Activated naive CD4-positive, alpha-beta T cell treated with anti-CD3 and anti-CD28 coated beads, Interleukin-2, amount 50 U/mL, for 24 hours (primary cell): Measurements from ENCODE around the gene DNAJC5.
A peak's percentile ranks its signal among the peaks of the same experiment; 100 is the strongest.
"Not testable (repeated sequence)": the region's sequence is repeated elsewhere in the genome, so short reads cannot be mapped to it uniquely, and the experiment has no call there.

Experiments
- H3K27ac Mint-ChIP-seq: one replicate; pipeline ENCODE4 v1.8.0; 2021; ENCODE audit warnings: mild to moderate bottlenecking, mixed read lengths
- H3K27me3 Mint-ChIP-seq: one replicate; pipeline ENCODE4 v1.8.0; 2021; ENCODE audit warnings: mixed read lengths
- H3K36me3 Mint-ChIP-seq: one replicate; pipeline ENCODE4 v1.8.0; 2021; ENCODE audit warnings: mixed read lengths
- H3K4me1 Mint-ChIP-seq: one replicate; pipeline ENCODE4 v1.8.0; 2021; ENCODE audit warnings: mixed read lengths
- H3K4me3 Mint-ChIP-seq: one replicate; pipeline ENCODE4 v1.8.0; 2021; ENCODE audit warnings: mild to moderate bottlenecking, mixed read lengths
- H3K9me3 Mint-ChIP-seq: one replicate; pipeline ENCODE4 v1.8.0; 2021; ENCODE audit warnings: mixed read lengths

Gene DNAJC5

DNA sequence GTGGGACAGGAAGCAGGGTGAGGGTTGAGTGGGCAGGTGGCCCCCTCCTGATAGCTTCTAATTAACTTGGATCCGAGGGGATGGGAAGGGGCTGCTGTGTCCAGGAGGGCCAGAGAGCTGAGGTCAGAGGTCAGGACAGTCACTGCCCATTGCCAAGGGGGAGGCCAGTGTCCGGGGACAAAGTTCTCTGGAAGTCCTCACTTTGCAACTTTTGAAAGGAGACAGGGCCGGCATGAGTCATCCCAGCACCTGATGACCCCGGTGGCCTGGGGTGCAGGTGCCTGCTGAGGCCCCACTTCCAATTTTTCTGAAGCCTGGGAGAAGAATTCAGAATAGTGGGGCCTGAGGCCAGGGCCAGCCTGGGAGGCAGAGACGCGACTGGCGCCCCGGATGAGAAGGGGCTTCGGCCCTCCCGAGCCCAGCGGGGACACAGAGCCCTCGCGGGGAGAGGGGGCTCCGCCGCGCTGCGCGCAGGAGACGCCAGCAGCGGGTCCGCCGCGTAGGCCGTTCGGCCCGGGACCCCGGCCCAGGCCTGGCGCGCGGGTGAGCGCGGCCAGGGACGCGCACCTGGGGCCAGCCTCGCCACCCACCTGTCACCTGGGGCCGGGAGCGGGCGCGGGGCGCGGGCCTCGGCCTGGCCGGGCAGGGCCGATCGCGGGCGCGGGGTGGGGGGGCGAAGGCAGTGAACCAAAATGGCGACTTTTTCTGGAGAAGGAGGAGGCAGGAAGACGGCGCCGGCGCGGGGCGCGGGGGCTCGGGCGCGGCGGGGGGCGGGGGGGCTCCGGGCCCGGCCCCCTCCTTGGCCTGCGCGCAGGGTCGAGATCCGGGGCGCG lies 74.2 kb downstream of the DNAJC5 start:
- peak overlapping the region; percentile 87 for H3K27ac Mint-ChIP-seq
- no peaks in the 10 kb centered on the region for H3K27me3 Mint-ChIP-seq
- peak overlapping the region; percentile 86 for H3K4me3 Mint-ChIP-seq
- H3K9me3 Mint-ChIP-seq, result no peaks in the 10 kb centered on the region
- peaks cover 21% of the 10 kb centered on the region for H3K4me1 Mint-ChIP-seq
- no peaks in the 10 kb centered on the region for H3K36me3 Mint-ChIP-seq

DNA sequence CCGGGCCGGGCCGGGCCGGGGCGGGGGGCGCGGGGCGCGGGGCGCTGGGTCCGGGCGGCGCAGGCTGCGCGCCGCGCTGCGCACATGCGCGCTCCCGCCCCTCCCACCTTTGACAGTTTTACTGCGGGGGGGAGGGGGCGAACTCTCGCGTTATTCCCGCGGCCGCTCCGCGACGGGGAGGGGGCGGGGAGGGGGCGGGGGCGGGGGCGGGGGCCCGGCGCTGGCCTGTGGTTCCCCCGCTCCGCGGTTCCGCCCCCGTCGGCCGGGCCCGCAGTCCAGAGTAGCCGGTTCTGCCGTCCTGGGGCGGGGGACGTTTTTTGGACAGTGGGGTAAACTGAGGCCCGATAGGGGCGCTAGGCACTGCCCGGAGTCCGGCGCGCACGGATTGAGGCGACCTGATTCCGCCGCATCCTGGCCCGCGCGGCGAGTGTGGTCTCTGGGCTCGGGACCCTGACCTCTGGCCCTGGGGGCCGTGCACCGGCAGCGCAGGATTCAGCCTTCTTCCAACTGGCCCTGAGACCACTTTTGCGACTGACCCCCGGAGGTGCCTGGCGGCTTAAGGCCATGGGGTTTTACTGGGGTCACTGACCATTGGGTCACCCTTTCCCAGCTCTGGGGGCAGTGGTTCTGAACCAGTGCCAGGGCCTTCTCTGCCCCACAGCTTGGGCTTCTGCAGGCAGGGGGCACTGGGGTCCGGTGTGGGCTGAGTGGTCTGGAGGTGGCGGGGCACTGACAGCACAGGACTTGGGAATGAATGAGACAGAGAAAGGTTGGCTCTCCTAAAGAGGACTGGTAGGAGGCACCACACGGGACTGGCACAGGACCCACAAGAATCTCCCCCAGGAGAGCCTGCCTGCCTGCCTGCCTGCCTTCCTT lies 75.2 kb downstream of the DNAJC5 start, which contains the start of gene ZNF512B:
Gene ZNF512B (minus strand): TSS at position 93 of the 876 bp plus-strand sequence. CDS start 1,980 bp downstream, outside the sequence.
- Mint-ChIP-seq H3K9me3 (no peaks in the 10 kb centered on the region), H3K4me3 (peak within 1 kb of the TSS; percentile 86), H3K4me1 (peaks cover 27% of the 10 kb centered on the region), H3K27me3 (no peaks in the 10 kb centered on the region), H3K36me3 (peaks cover 1% of the 10 kb centered on the region), H3K27ac (peak within 1 kb of the TSS; percentile 87)

DNA sequence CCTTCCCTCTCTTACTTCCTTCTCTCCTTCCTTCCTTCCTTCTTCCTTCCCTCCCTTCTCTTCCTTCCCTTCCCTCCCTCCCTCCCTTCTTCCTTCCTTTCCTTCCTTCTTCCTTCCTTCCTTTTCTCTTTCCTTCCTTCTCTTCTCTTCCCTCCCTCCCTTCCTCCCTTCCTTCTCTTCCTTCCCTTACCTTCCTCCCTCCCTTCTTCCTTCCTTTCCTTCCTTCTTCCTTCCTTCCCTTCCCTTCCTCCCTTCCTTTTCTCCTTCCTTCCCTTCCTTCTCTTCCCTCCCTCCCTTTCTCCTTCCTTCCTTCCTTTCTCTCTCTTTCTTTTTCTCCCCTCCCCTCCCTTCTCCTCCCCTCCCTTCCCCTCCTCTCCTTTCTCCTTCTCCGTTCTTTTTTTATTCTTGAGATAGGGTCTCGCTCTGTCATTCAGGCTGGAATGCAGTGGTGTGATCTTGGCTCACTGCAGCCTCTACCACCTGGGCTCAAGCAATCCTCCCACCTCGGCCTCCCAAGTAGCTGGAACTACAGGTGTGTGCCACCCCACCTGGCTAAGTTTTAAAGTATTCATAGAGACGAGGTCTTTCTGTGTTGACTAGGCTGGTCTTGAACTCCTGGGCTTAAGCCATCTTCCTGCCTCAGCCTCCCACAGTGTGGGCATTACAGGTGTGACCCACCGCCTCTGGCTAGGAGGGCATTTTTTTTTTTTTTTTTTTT lies 75.9 kb downstream of the DNAJC5 start:
- H3K27ac Mint-ChIP-seq, result peak overlapping the region; percentile 78

DNA sequence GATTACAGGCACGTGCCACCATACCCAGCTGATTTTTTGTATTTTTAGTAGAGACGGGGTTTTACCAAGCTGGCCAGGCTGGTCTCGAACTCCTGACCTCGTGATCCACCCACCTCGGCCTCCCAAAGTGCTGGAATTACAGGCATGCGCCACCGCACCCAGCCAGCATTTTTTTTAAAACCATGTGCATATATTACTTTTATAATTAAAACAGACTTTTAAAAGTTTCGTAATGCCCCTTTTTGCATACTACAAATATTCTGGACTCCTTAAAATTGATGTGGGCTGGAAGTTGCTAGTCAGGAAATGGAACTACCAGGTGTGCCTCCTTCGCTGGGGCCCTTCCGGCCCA lies 77.0 kb downstream of the DNAJC5 start:
- not testable (repeated sequence) for H3K4me3 Mint-ChIP-seq, H3K36me3 Mint-ChIP-seq
- H3K27ac Mint-ChIP-seq, result peak overlapping the region; percentile 46

More for the DNA sequence above, 75.9 kb downstream of the DNAJC5 start:
- Mint-ChIP-seq H3K9me3 (no peaks in the 10 kb centered on the region), H3K4me1 (peaks cover 28% of the 10 kb centered on the region), H3K27me3 (no peaks in the 10 kb centered on the region), H3K36me3 (peaks cover 1% of the 10 kb centered on the region), H3K4me3 (peak overlapping the region; percentile 63)

DNA sequence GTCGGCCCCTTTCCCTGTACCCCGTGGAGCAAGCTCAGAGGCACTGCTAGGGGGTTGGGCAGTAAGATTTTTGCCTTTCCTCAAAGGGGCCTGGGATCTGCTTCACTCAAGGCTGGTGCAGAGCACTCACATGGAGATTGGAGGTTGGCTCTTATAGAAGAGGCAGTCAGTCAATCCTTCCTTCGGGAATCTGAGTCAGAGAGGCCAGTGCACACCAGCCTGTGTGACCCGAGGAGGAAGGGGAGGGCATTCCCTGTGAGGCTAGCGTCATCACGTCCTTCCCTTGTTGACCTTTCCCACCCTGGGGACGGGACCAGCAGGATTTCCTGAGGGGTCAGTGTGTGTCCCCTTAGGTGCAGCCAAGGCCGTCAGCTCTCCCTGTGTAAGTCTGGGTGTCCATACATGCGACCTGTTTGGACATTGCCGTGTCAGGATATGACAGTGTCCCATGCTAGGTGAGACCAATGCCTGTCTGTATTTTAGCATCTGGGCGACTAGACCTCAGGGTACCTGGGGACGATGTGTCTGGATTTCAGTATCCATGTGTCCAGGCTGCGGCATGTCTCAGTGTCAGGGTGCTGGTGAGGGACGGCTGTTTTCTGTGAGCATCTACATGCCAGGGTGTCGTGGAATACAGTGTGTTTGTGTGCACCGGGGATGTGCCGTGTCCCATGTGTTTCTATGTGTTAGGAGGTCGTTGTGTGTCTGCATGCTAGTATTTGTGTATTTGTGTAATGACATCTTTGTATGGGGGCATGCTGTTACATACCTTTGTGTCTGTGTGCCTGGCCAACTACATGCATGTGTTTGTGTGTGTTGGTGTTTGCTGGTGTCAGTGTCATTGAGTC lies 77.6 kb downstream of the DNAJC5 start:
- peaks cover 1% of the 10 kb centered on the region for H3K36me3 Mint-ChIP-seq
- no peaks in the 10 kb centered on the region for H3K9me3 Mint-ChIP-seq
- no peaks in the 10 kb centered on the region for H3K27me3 Mint-ChIP-seq
- H3K4me1 Mint-ChIP-seq, result peaks cover 45% of the 10 kb centered on the region
- peak overlapping the region; percentile 71 for H3K27ac Mint-ChIP-seq
- H3K4me3 Mint-ChIP-seq, result no peak overlapping the region

More for the DNA sequence above, 77.0 kb downstream of the DNAJC5 start:
- H3K27me3 Mint-ChIP-seq, H3K9me3 Mint-ChIP-seq: not testable (repeated sequence)
- H3K4me1 Mint-ChIP-seq, result peaks cover 39% of the 10 kb centered on the region

DNA sequence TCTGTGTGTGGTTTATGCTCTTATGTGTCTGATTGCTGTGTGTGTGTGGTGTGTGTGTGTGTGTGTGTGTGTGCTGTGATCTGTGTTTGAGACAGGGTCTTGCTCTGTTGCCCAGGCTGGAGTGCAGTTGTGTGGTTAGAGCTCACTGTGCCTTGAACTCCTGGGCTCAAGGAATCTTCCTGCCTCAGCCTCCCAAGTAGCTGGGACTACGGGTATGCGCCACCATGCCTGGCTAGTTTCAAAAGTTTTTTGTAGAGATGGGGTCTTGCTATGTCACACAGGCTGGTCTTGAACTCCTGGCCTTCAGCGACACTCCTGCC lies 78.2 kb downstream of the DNAJC5 start:
- Mint-ChIP-seq H3K4me1 (peaks cover 50% of the 10 kb centered on the region), H3K4me3 (no peak overlapping the region), H3K9me3 (no peaks in the 10 kb centered on the region), H3K36me3 (peaks cover 1% of the 10 kb centered on the region), H3K27ac (no peak overlapping the region), H3K27me3 (no peaks in the 10 kb centered on the region)

DNA sequence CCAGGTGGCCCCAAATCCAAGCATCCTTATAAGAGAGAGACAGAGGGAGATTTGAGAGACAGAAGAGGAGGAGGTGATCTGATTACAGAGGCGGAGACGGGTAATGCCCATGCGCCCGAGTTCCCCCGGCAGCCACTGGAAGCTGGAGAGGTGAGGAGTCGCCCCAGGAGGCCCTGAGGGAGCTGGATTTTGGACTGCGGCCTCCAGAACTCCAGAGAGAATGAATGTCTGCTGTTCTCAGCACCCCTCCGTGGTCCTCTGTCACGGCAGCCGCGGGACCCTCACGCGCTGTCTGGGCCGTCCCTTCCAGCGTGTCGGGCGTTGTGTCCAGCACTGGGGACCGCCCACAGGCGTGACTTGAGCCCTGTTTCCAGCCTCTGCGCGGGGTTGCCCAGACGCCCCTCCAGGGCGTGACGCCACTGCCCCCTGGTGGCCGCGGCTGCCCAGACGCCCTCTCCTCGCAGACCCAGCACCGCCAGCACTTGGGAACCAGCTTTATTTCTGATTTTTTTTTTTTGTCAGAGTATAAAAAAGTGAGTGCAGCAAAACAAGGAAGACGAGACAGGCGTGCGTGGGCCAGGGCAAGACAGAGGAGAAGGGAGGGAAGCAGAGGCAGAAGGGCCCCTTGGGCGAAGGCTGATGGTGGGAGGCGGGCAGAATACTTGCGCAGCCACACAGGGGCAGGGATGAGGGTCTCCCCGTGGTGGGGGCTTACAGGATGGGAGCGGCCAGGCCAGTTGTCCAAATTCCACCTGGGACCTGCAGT lies 78.9 kb downstream of the DNAJC5 start:
- Mint-ChIP-seq H3K27ac (peak overlapping the region; percentile 24), H3K4me1 (peaks cover 47% of the 10 kb centered on the region)

DNA sequence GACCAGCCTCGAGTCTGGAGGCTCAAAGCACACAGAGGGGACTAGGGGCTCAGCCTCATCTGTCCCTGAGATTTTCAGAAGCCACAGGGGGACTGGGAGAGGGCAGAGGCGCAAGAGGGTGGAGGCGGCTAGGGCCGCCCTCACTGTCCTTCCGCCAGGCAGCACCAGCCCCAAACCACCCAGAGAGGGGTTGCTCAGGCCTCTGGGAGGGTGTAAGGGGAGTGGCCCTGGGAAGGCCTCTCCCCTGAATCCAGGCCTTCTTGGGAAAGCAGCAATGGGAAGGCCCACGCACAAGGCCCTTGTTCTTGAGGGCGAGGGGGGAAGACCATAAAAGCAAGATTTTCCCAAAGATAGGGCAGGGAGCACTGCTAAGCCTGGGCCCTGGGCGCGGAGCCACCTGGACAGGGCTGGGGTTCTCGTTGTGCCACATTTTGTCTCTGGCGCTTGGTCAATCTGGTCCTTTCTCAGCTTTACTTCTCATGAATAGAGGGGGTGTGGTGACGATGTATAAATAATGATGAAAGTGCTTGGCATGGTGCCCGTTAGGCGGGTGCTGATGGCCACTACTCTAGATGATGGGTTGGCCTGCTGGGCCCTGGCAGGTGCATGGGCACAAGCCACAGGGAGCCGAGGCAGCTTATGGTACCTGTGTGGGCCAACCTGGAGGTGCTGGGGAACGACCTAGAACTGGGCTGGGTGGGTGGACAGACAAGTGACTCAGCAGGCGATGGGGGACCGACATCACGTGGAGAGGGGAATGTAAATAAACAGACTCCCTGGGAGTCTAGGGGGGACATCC lies 79.7 kb downstream of the DNAJC5 start:
- peaks cover 45% of the 10 kb centered on the region for H3K4me1 Mint-ChIP-seq
- no peaks in the 10 kb centered on the region for H3K9me3 Mint-ChIP-seq
- no peaks in the 10 kb centered on the region for H3K27me3 Mint-ChIP-seq
- H3K4me3 Mint-ChIP-seq, result no peak overlapping the region
- no peak overlapping the region for H3K27ac Mint-ChIP-seq
- peaks cover 1% of the 10 kb centered on the region for H3K36me3 Mint-ChIP-seq

More for the DNA sequence above, 78.9 kb downstream of the DNAJC5 start:
- no peaks in the 10 kb centered on the region for H3K9me3 Mint-ChIP-seq
- H3K4me3 Mint-ChIP-seq, result no peak overlapping the region
- peaks cover 1% of the 10 kb centered on the region for H3K36me3 Mint-ChIP-seq
- H3K27me3 Mint-ChIP-seq, result no peaks in the 10 kb centered on the region

DNA sequence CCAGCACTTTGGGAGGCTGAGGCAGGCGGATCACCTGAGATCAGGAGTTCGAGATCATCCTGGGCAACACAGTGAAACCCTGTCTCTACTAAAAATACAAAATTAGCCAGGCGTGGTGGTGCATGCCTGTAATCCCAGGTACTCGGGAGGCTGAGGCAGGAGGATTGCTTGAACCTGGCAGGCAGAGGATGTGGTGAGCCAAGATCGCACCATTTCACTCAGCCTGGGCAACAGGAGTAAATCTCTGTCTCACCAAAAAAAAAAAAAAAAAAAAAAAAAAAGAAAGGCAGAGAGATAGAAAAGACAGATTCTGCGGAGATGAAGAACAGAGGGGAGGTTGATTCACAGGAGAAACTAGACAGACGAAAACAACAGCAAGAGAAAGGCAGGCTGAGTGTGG lies 81.6 kb downstream of the DNAJC5 start:
- not testable (repeated sequence) for H3K36me3 Mint-ChIP-seq, H3K27me3 Mint-ChIP-seq, H3K9me3 Mint-ChIP-seq
- H3K4me1 Mint-ChIP-seq, result peaks cover 60% of the 10 kb centered on the region
- H3K4me3 Mint-ChIP-seq, result peak overlapping the region; percentile 40
- peak overlapping the region; percentile 32 for H3K27ac Mint-ChIP-seq

DNA sequence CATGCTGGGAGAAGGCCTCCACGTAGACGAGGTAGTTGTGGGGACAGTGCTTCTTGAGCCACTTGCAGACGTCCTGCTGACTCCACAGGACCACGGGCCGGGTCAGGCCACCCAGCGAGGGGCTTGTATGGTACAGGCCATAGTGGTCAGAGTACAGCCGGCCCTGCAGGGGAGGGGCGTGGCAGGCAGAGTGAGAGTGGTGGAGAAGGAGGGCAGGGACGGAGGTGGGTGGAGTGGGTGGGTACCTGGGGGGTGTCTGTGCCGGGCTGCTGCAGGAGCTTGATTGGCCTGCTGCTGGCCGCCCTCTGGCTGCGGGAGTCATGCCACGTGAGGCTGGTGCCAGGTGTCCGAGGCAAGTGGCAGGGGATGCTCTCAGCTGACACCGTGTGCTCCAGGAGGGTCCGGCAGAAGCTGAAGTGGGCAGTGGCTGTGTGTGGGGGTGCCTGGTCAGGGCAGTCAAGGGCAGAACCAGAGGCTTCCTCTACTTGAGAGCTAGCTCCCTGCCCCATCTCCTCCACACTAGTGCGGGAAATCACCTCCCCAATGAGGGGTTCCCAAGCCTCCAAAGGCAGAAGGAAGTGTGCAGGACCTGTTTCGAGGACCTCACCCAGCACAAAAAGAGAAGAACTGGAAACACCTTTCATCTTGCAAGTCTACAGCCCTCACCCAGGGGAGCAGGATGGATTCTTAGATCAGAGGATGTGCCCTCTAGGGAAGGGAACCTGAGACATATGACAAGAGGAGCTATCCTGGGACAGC lies 82.2 kb downstream of the DNAJC5 start:
- H3K36me3 Mint-ChIP-seq, result peaks cover 4% of the 10 kb centered on the region
- no peaks in the 10 kb centered on the region for H3K27me3 Mint-ChIP-seq
- H3K27ac Mint-ChIP-seq, result peak overlapping the region; percentile 80
- H3K4me1 Mint-ChIP-seq, result peaks cover 66% of the 10 kb centered on the region
- peak overlapping the region; percentile 84 for H3K4me3 Mint-ChIP-seq
- no peaks in the 10 kb centered on the region for H3K9me3 Mint-ChIP-seq

DNA sequence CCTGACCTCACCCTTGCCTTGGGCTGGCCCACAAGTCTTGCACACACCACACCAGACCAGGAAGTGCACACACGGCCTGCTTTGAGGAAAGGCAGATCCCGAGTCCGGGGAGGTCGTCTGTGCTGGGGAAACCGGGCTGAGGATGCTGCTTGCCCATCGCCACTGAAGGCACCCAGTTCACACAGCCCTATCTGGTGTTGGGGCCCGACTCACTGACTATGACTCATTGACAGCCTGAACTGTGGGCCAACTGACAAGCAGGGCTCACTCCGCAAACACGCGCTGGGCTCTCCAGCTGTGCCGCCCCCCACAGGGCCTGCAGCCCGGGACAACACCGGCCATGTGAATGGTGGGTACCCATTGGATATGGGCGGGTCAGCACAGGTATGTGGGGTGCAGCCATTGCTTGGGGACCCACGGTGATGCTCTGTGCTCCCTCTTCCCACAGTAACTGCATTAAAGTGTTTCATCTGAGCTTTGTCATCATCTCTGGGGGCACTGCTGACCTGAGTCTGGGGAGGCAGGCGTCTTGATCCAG lies 82.9 kb downstream of the DNAJC5 start:
- Mint-ChIP-seq H3K36me3 (peaks cover 8% of the 10 kb centered on the region), H3K4me3 (peak overlapping the region; percentile 84), H3K4me1 (peaks cover 72% of the 10 kb centered on the region), H3K27ac (peak overlapping the region; percentile 80), H3K9me3 (no peaks in the 10 kb centered on the region), H3K27me3 (no peaks in the 10 kb centered on the region)

DNA sequence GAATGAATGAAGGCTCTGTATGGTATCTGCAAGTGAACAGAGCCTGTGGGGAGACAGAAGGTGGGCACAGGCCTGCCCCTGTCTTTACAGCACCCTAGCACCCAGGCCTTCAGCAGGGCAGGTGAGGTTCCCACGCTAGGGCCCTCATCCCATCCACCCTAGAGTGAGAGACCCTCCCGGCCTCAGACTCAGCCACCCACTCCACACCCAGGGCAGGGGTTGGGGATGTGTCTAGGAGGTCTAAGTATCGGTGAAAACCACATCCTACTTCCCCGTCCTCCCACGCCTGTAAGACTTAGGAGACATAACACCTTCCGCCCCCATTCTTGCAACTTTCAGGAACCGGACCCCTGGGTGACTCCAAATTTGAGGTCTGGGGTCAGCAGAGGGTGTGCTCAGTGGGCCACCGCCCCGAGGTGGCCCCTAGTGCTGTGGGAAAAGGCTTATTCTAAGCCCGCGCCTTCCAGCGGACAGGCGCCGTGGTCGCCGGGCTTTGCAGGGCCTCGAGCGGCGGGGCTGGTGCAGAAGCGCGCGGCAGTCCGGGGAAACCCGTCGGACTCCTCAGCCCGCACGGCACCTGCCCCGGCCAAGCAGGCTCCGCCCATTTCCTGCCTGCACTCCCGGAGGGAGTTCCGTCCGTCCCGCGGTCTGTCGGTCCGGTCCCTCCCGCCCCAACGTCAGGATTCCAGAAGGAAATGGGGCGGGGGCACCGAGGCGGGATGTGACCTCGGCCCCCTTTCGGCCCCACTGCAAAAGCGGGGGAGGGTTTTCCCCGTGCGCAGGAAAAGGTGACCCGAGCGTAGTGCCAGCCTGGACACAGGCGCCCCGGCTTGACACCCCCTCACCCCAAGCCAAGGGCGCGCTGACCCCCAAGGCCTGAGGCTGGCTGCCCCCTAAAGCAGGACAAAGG lies 83.6 kb downstream of the DNAJC5 start:
- no peaks in the 10 kb centered on the region for H3K27me3 Mint-ChIP-seq
- no peaks in the 10 kb centered on the region for H3K9me3 Mint-ChIP-seq
- peak overlapping the region; percentile 80 for H3K27ac Mint-ChIP-seq
- H3K4me1 Mint-ChIP-seq, result peaks cover 74% of the 10 kb centered on the region
- H3K4me3 Mint-ChIP-seq, result peak overlapping the region; percentile 84
- peaks cover 13% of the 10 kb centered on the region for H3K36me3 Mint-ChIP-seq
